ENCODE results near the gene SEPTIN11. TPM values are rescaled to one million over a fixed set of nuclear protein-coding genes. Genes with fewer than 3 reads are reported as not detected.

Gene SEPTIN11
- total and polyA plus RNA-seq, 4 donors, result 108 to 175 (median 152) TPM

- H3K9me3 ChIP-seq (ENCODE audit: control insufficient read depth, insufficient read depth, low read length), result no peaks in the 10 kb centered on the region
- 0% methylated on average over 12 of the region's 23 CpGs for WGBS (ENCODE audit: insufficient coverage)
- H3K27ac ChIP-seq (ENCODE audit: low read depth, low read length), result peak overlapping the region; percentile 96
- peak in 2 of 6 donors; percentile 22 to 78 for DNase-seq (ENCODE audit: low read depth in 4 of 6, low spot score in 6 of 6)
- peaks cover 2% of the 10 kb centered on the region for H3K36me3 ChIP-seq (ENCODE audit: control insufficient read depth, insufficient read depth, low read length)
- H3K4me1 ChIP-seq (ENCODE audit: control insufficient read depth, insufficient read depth, low read length), result peaks cover 17% of the 10 kb centered on the region
- H3K27me3 ChIP-seq (ENCODE audit: control insufficient read depth, insufficient read depth, low read length), result no peaks in the 10 kb centered on the region
- H3K4me3 ChIP-seq (ENCODE audit: low read depth, low read length), result peak overlapping the region; percentile 91
Measured at GRCh38 chr4:76950956-76951671, 1.6 kb downstream of the SEPTIN11 start.

GRCh38 chr4:76951672-76952010, 2.1 kb downstream of the SEPTIN11 start:
- Histone ChIP-seq H3K27me3 (ENCODE audit: control insufficient read depth, insufficient read depth, low read length) (no peaks in the 10 kb centered on the region), H3K9me3 (ENCODE audit: control insufficient read depth, insufficient read depth, low read length) (no peaks in the 10 kb centered on the region), H3K27ac (ENCODE audit: low read depth, low read length) (peak overlapping the region; percentile 96), H3K4me1 (ENCODE audit: control insufficient read depth, insufficient read depth, low read length) (peaks cover 17% of the 10 kb centered on the region), H3K4me3 (ENCODE audit: low read depth, low read length) (peak overlapping the region; percentile 91), H3K36me3 (ENCODE audit: control insufficient read depth, insufficient read depth, low read length) (peaks cover 2% of the 10 kb centered on the region)
- DNase-seq (ENCODE audit: low read depth in 4 of 6, low spot score in 6 of 6), result peak in 2 of 6 donors; percentile 24 to 49
- WGBS (ENCODE audit: insufficient coverage), result no CpG with 5 or more reads among the region's 5 CpGs

GRCh38 chr4:76952071-76952470, 2.5 kb downstream of the SEPTIN11 start:
- peaks cover 2% of the 10 kb centered on the region for H3K36me3 ChIP-seq (ENCODE audit: control insufficient read depth, insufficient read depth, low read length)
- H3K9me3 ChIP-seq (ENCODE audit: control insufficient read depth, insufficient read depth, low read length), result no peaks in the 10 kb centered on the region
- no peak for DNase-seq (ENCODE audit: low read depth in 4 of 6, low spot score in 6 of 6)
- no CpG with 5 or more reads among the region's 4 CpGs for WGBS (ENCODE audit: insufficient coverage)
- H3K4me3 ChIP-seq (ENCODE audit: low read depth, low read length), result no peak overlapping the region
- no peaks in the 10 kb centered on the region for H3K27me3 ChIP-seq (ENCODE audit: control insufficient read depth, insufficient read depth, low read length)
- H3K4me1 ChIP-seq (ENCODE audit: control insufficient read depth, insufficient read depth, low read length), result peaks cover 17% of the 10 kb centered on the region
- no peak overlapping the region for H3K27ac ChIP-seq (ENCODE audit: low read depth, low read length)

- Histone ChIP-seq H3K4me1 (ENCODE audit: control insufficient read depth, insufficient read depth, low read length) (peaks cover 11% of the 10 kb centered on the region), H3K27ac (ENCODE audit: low read depth, low read length) (no peak overlapping the region), H3K4me3 (ENCODE audit: low read depth, low read length) (no peak overlapping the region), H3K9me3 (ENCODE audit: control insufficient read depth, insufficient read depth, low read length) (no peaks in the 10 kb centered on the region), H3K36me3 (ENCODE audit: control insufficient read depth, insufficient read depth, low read length) (peaks cover 2% of the 10 kb centered on the region), H3K27me3 (ENCODE audit: control insufficient read depth, insufficient read depth, low read length) (no peaks in the 10 kb centered on the region)
- no peak for DNase-seq (ENCODE audit: low read depth in 4 of 6, low spot score in 6 of 6)
- 33% methylated on average over 1 of the region's 4 CpGs for WGBS (ENCODE audit: insufficient coverage)
Measured at GRCh38 chr4:76952656-76953582, 3.4 kb downstream of the SEPTIN11 start.

GRCh38 chr4:76953956-76954355, 4.4 kb downstream of the SEPTIN11 start:
- Histone ChIP-seq H3K4me3 (ENCODE audit: low read depth, low read length) (no peak overlapping the region), H3K4me1 (ENCODE audit: control insufficient read depth, insufficient read depth, low read length) (peaks cover 4% of the 10 kb centered on the region), H3K27me3 (ENCODE audit: control insufficient read depth, insufficient read depth, low read length) (no peaks in the 10 kb centered on the region), H3K9me3 (ENCODE audit: control insufficient read depth, insufficient read depth, low read length) (no peaks in the 10 kb centered on the region), H3K27ac (ENCODE audit: low read depth, low read length) (no peak overlapping the region), H3K36me3 (ENCODE audit: control insufficient read depth, insufficient read depth, low read length) (no peaks in the 10 kb centered on the region)
- no CpG with 5 or more reads among the region's 3 CpGs for WGBS (ENCODE audit: insufficient coverage)
- DNase-seq (ENCODE audit: low read depth in 4 of 6, low spot score in 6 of 6), result no peak

- Histone ChIP-seq H3K9me3 (ENCODE audit: control insufficient read depth, insufficient read depth, low read length) (no peaks in the 10 kb centered on the region), H3K27ac (ENCODE audit: low read depth, low read length) (no peak overlapping the region), H3K27me3 (ENCODE audit: control insufficient read depth, insufficient read depth, low read length) (no peaks in the 10 kb centered on the region), H3K4me1 (ENCODE audit: control insufficient read depth, insufficient read depth, low read length) (peaks cover 4% of the 10 kb centered on the region), H3K36me3 (ENCODE audit: control insufficient read depth, insufficient read depth, low read length) (no peaks in the 10 kb centered on the region), H3K4me3 (ENCODE audit: low read depth, low read length) (no peak overlapping the region)
- WGBS (ENCODE audit: insufficient coverage), result 80% methylated on average over 4 of the region's 4 CpGs
- DNase-seq (ENCODE audit: low read depth in 4 of 6, low spot score in 6 of 6), result no peak
Measured at GRCh38 chr4:76954489-76954888, 4.9 kb downstream of the SEPTIN11 start.

- peak in 2 of 6 donors; percentile 21 to 51 for DNase-seq (ENCODE audit: low read depth in 4 of 6, low spot score in 6 of 6)
- no peak overlapping the region for H3K4me3 ChIP-seq (ENCODE audit: low read depth, low read length)
Measured at GRCh38 chr4:76955182-76955581, 5.6 kb downstream of the SEPTIN11 start.

GRCh38 chr4:76957004-76957738, 7.6 kb downstream of the SEPTIN11 start:
- H3K27me3 ChIP-seq (ENCODE audit: control insufficient read depth, insufficient read depth, low read length), result no peaks in the 10 kb centered on the region
- no peaks in the 10 kb centered on the region for H3K4me1 ChIP-seq (ENCODE audit: control insufficient read depth, insufficient read depth, low read length)
- H3K9me3 ChIP-seq (ENCODE audit: control insufficient read depth, insufficient read depth, low read length), result no peaks in the 10 kb centered on the region
- no peaks in the 10 kb centered on the region for H3K36me3 ChIP-seq (ENCODE audit: control insufficient read depth, insufficient read depth, low read length)
- no peak for DNase-seq (ENCODE audit: low read depth in 4 of 6, low spot score in 6 of 6)
- no peak overlapping the region for H3K4me3 ChIP-seq (ENCODE audit: low read depth, low read length)
- WGBS (ENCODE audit: insufficient coverage), result 80% methylated on average over 3 of the region's 4 CpGs
- no peak overlapping the region for H3K27ac ChIP-seq (ENCODE audit: low read depth, low read length)

More at GRCh38 chr4:76955182-76955581, 5.6 kb downstream of the SEPTIN11 start:
- H3K27me3 ChIP-seq (ENCODE audit: control insufficient read depth, insufficient read depth, low read length), result no peaks in the 10 kb centered on the region
- no peaks in the 10 kb centered on the region for H3K9me3 ChIP-seq (ENCODE audit: control insufficient read depth, insufficient read depth, low read length)
- WGBS (ENCODE audit: insufficient coverage), result 20% methylated on average over 1 of the region's 1 CpG
- H3K36me3 ChIP-seq (ENCODE audit: control insufficient read depth, insufficient read depth, low read length), result no peaks in the 10 kb centered on the region
- H3K4me1 ChIP-seq (ENCODE audit: control insufficient read depth, insufficient read depth, low read length), result peaks cover 4% of the 10 kb centered on the region
- no peak overlapping the region for H3K27ac ChIP-seq (ENCODE audit: low read depth, low read length)

GRCh38 chr4:76958891-76959290, 9.3 kb downstream of the SEPTIN11 start:
- DNase-seq (ENCODE audit: low read depth in 4 of 6, low spot score in 6 of 6), result no peak
- no peaks in the 10 kb centered on the region for H3K4me1 ChIP-seq (ENCODE audit: control insufficient read depth, insufficient read depth, low read length)
- no peaks in the 10 kb centered on the region for H3K36me3 ChIP-seq (ENCODE audit: control insufficient read depth, insufficient read depth, low read length)
- no peak overlapping the region for H3K4me3 ChIP-seq (ENCODE audit: low read depth, low read length)
- 93% methylated on average over 2 of the region's 5 CpGs for WGBS (ENCODE audit: insufficient coverage)
- H3K27ac ChIP-seq (ENCODE audit: low read depth, low read length), result no peak overlapping the region
- H3K27me3 ChIP-seq (ENCODE audit: control insufficient read depth, insufficient read depth, low read length), result no peaks in the 10 kb centered on the region
- no peaks in the 10 kb centered on the region for H3K9me3 ChIP-seq (ENCODE audit: control insufficient read depth, insufficient read depth, low read length)
